ENCODE data around the gene SCLY. TPM values are rescaled to one million over a fixed set of nuclear protein-coding genes. Genes with fewer than 3 reads are reported as not detected.

Gene SCLY
- total and polyA plus RNA-seq, 8 donors: 5.4 to 12.8 (median 11.4) TPM

GRCh38 chr2:238138331-238139195, 77.8 kb downstream of the SCLY start, which contains the start of gene KLHL30:
TSS of gene KLHL30 (plus strand) at chr2:238138668. CDS start at chr2:238140755, 2,087 bp downstream.
- Histone ChIP-seq H3K9me3 (no peaks in the 10 kb centered on the region), H3K36me3 (no peaks in the 10 kb centered on the region), H3K27ac (peak within 1 kb of the TSS in 1 of 5 donors; percentile 6), H3K4me3 (peak within 1 kb of the TSS in 3 of 4 donors; percentile 7 to 13 (median 7)), H3K4me1 (peaks cover 8 to 46% (median 28%) of the 10 kb centered on the region in 4 donors), H3K27me3 (no peaks in the 10 kb centered on the region)
- intact Hi-C loops (cut with DNase I; ENCODE audit: low total_unique reads): no loop called here
- WGBS, 5 donors: 48 to 62% (median 54%) methylated on average over 12 to 22 of the region's 22 CpGs
- peak in 1 of 2 donors; percentile 76 for DNase-seq
- TF ChIP-seq EP300 (IDR thresholded peaks at IDR 0.05): no peak
- no peak for TF ChIP-seq CTCF (IDR thresholded peaks at IDR 0.05)
- no peak for TF ChIP-seq POLR2AphosphoS5 (IDR thresholded peaks at IDR 0.05)
- no peak for TF ChIP-seq POLR2A (IDR thresholded peaks at IDR 0.05)

GRCh38 chr2:238139196-238140039, 78.6 kb downstream of the SCLY start:
- 61 to 78% (median 69%) methylated on average over 34 to 56 of the region's 56 CpGs for WGBS, 5 donors
- Histone ChIP-seq H3K36me3 (no peaks in the 10 kb centered on the region), H3K27me3 (no peaks in the 10 kb centered on the region), H3K27ac (no peak overlapping the region), H3K4me3 (peak overlapping the region in 3 of 4 donors; percentile 7 to 13 (median 7)), H3K4me1 (peaks cover 8 to 52% (median 31%) of the 10 kb centered on the region in 4 donors), H3K9me3 (no peaks in the 10 kb centered on the region)
- DNase-seq: no peak
- intact Hi-C loops (cut with DNase I; ENCODE audit: low total_unique reads): no loop called here
- TF ChIP-seq CTCF (IDR thresholded peaks at IDR 0.05) (peak in 1 of 7 experiments; percentile 16), POLR2A (IDR thresholded peaks at IDR 0.05) (no peak)

GRCh38 chr2:238140040-238140439, 79.2 kb downstream of the SCLY start:
- TF ChIP-seq POLR2A (IDR thresholded peaks at IDR 0.05) (no peak), CTCF (IDR thresholded peaks at IDR 0.05) (no peak), EP300 (IDR thresholded peaks at IDR 0.05) (no peak), POLR2AphosphoS5 (IDR thresholded peaks at IDR 0.05) (no peak)
- Histone ChIP-seq H3K4me1 (peaks cover 8 to 52% (median 31%) of the 10 kb centered on the region in 4 donors), H3K27me3 (no peaks in the 10 kb centered on the region), H3K36me3 (no peaks in the 10 kb centered on the region), H3K27ac (no peak overlapping the region), H3K9me3 (no peaks in the 10 kb centered on the region), H3K4me3 (no peak overlapping the region)
- WGBS, 5 donors: 92 to 100% (median 95%) methylated on average over 5 to 7 of the region's 7 CpGs
- DNase-seq: no peak
- intact Hi-C loops (cut with DNase I; ENCODE audit: low total_unique reads): no loop called here
